ENCODE results near the gene USP21.
"Not testable (repeated sequence)": the region's sequence is repeated elsewhere in the genome, so short reads cannot be mapped to it uniquely, and the experiment has no call there.

The USP21 gene, protein sequence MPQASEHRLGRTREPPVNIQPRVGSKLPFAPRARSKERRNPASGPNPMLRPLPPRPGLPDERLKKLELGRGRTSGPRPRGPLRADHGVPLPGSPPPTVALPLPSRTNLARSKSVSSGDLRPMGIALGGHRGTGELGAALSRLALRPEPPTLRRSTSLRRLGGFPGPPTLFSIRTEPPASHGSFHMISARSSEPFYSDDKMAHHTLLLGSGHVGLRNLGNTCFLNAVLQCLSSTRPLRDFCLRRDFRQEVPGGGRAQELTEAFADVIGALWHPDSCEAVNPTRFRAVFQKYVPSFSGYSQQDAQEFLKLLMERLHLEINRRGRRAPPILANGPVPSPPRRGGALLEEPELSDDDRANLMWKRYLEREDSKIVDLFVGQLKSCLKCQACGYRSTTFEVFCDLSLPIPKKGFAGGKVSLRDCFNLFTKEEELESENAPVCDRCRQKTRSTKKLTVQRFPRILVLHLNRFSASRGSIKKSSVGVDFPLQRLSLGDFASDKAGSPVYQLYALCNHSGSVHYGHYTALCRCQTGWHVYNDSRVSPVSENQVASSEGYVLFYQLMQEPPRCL

DNA sequence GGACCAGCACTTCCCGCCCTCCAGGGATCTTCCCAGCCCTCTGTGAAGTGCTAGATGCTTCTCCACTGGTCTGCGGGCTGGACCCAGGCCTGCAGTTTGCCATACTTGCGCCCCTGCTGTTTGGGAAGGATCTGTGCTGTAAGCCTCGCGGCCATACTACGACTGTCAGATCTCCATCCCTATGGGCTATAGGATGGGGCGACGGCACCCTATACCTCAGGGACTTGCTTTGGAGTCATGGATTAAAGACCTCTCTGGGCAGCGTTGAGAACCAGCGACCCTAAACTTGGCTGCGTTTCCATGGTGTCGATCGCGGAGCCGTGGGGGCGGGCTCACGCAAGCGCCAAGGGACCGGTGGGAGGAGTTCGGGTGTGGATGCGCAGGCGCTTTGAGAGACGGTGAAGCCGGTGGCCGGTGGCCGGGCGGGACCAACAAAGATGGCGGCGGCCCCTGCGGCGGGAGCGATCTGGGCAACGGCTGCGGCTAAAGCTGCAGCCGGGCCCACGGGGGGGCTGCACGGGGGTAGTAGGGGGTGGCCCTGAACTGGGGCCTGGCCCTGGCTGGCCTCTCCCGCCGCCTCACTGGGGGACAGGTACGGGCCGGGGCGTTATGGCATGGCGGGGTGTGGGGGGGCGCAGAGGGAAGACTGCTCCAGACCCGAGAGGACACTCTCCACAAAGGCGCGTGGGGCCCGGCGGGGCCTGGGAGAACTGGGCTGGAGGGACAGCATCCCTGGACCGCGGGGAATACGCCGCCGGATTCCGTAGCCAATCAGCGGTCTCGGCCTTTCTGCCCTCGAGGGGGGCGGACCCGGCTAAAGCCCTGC lies at the start of gene USP21:
Gene USP21, plus strand, starts transcription at position 414 of the 826 bp plus-strand sequence. CDS start 1,141 bp downstream, outside the sequence.
- peak; percentile 82 to 93 for DNase-seq

GRCh38 chr1:161111117-161111516 lies 48.2 kb upstream of the USP21 start:
- peak; percentile 58 to 68 for DNase-seq

GRCh38 chr1:161111527-161111926 lies 47.8 kb upstream of the USP21 start:
- DNase-seq: peak in 1 of 2 donors; percentile 30

GRCh38 chr1:161113915-161114314 lies 45.4 kb upstream of the USP21 start:
- DNase-seq: no peak

DNA sequence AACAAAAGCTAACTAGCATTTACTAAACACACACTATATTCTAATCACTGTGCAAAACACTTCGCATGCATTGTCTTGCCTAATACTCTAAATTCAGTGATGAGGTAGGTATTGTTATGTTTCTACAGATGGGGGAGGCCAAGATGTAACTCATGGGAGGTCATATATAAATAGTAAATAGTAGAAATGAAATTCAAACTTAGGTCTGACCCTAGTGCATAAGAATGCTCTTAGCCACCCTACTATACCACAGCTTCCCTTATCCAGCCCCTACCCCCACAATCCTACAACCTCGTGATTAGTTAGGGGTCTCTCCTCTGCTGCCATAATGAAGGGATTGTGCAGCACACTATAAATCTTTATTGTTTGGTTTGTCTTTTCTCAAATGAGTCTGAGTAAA lies 44.7 kb upstream of the USP21 start:
- no peak for DNase-seq

GRCh38 chr1:161115132-161115711 lies 44.1 kb upstream of the USP21 start:
- DNase-seq: no peak

GRCh38 chr1:161115961-161116360 lies 43.3 kb upstream of the USP21 start:
- DNase-seq: not testable (repeated sequence)

DNA sequence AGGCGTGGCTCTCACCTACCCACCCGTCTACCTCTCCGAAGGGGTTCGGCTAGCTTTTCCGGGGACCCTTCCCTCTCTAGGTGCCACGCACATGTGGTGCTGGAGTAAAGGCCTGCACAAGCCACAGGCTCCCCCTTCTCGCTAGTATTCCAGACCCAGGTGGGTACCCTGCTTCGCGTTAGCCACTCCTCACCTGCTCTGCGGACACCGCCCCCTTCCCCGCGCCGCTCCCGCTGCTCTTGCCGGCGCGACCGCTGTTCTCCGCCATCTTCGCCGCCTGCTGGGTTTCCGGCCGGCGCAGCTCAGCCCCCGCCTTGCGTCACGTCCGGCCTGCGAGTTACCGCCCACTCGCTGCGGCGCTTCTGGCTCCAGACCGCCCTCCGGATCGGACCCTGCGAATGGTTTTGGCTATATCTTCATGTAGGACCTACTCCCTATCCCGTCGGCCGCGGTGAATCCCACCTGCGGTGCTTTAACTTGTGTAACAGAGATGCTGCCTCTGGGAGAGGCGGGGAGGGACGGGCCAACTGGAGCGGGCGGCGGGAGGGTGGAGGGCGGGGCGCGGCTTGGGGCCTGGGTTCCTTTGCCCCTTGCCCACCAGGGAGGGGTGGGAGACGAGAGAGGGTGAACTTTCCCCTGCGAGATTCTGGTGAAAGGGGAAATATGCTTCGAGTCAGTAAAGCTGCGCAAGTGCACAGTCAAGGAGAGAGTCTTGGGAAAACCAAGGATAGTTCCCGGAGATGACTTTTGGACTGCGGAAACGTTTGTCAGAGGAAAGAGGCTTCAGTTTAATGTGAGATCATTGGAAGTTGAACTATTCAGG lies 41.3 kb upstream of the USP21 start, which contains the start of the genes NIT1 and PFDN2:
Gene NIT1, plus strand, starts transcription at position 347 of the 823 bp plus-strand sequence. Its CDS starts 72 bp downstream, at position 419.
Gene PFDN2, minus strand, starts transcription at position 279 of the 823 bp plus-strand sequence. Its CDS starts 11 bp downstream, at position 268.
- peak; percentile 80 to 86 for DNase-seq

DNA sequence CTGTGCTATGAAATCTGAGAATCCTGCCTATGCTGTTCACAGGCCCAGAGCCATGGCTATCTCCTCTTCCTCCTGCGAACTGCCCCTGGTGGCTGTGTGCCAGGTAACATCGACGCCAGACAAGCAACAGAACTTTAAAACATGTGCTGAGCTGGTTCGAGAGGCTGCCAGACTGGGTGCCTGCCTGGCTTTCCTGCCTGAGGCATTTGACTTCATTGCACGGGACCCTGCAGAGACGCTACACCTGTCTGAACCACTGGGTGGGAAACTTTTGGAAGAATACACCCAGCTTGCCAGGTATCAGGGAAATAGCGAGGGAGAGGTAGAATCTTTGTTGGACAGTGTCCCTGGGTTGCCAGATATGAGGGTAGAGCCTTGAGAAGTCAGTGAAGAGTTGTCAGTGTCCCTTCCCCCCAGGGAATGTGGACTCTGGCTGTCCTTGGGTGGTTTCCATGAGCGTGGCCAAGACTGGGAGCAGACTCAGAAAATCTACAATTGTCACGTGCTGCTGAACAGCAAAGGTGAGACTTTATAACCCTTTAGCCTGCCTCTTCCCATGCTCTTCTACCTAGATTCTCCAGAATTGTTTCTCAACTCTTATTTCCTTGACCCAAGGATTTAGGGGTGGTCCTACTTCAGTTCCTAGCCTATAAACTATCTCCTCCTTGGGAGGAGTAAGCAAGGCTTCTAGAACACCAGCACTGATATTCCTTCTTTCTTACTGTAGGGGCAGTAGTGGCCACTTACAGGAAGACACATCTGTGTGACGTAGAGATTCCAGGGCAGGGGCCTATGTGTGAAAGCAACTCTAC lies 40.0 kb upstream of the USP21 start:
- peak; percentile 60 to 68 for DNase-seq

- DNase-seq: peak in 1 of 2 donors; percentile 28
These were observed 38.2 kb upstream of the USP21 start for GRCh38 chr1:161121042-161121650.

- DNase-seq: peak; percentile 75 to 79
These were observed 37.5 kb upstream of the USP21 start for GRCh38 chr1:161121834-161122233.

DNA sequence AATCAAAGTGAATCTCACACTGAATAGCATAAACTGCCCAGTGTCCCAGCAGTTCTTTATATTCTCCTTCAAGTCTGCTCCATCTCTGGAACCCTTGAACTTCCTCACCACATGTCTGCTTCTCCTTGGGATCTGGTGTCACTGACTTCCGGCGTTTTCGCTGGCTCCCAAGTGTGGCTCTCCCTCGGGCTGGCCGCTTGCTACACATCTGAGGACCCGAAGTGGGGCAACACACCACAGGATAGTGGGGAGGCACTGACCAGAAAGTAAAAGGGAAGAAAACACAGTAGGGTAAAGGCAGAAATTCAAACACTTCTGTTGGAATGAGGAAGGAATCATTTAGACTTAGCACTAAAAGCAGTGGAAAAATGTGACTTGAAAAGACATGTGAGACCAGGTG lies 36.3 kb upstream of the USP21 start:
- DNase-seq: no peak

GRCh38 chr1:161127649-161128048 lies 31.7 kb upstream of the USP21 start:
- peak in 1 of 2 donors; percentile 21 for DNase-seq

DNA sequence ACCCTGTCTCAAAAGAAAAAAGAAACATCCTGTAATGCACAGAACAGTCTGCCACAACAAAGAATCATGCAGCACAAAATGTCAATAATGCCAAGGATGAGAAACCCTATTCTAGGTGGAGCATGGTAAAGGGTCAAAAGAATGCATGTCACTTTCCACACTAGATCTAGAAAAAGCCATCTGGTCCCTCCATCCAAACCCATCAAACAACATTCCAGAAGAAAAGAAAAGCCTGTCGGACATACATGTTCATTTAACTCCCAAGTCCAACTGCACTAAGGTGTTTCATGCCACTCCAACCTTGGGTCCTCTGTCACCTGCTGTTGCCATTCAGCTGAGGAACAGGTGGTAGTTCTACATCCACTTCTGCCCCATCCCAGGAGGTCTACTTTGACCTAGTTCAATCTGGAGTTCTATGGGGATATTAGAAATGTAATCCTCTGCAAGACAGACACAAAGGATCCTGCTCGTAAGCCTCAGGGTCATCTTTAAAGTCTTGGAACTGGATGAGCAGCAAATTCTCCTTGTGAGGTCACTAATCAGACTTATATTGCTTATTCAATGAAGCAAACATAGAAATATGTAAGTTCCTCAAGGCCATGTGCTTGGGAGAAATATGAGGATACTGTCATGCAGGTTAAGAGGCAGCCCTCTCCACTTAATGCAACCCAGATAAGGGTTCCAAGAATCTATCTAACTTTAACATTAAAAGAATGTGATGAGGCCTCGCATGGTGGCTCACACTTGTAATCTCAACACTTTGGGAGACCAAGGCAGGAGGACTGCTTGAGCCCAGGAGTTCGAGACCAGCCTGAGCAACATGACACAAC lies 30.5 kb upstream of the USP21 start:
- DNase-seq: no peak

GRCh38 chr1:161130266-161130665 lies 29.0 kb upstream of the USP21 start:
- DNase-seq: no peak

- no peak for DNase-seq
These were observed 27.5 kb upstream of the USP21 start for GRCh38 chr1:161131523-161132409.

GRCh38 chr1:161132410-161133219 lies 26.7 kb upstream of the USP21 start, which contains the start of gene DEDD:
Gene DEDD (minus strand): TSS chr1:161132667. CDS start chr1:161124462, 8,205 bp downstream.
- DNase-seq: peak; percentile 91 to 95
